ENCODE measurements around the gene TLN1.

GRCh38 chr9:35706951-35707350, 25.0 kb downstream of the TLN1 start:
- TF ChIP-seq CTCF (IDR thresholded peaks at IDR 0.05): no peak
- TF ChIP-seq POLR2A (IDR thresholded peaks at IDR 0.05): no peak
